ENCODE measurements around the gene ANK3.

Gene ANK3

GRCh38 chr10:60389413-60390025 is at the start of gene ANK3:
TSS of gene ANK3 (minus strand) at chr10:60389875. CDS start at chr10:60389538, 337 bp downstream.
- no peak for DNase-seq

DNA sequence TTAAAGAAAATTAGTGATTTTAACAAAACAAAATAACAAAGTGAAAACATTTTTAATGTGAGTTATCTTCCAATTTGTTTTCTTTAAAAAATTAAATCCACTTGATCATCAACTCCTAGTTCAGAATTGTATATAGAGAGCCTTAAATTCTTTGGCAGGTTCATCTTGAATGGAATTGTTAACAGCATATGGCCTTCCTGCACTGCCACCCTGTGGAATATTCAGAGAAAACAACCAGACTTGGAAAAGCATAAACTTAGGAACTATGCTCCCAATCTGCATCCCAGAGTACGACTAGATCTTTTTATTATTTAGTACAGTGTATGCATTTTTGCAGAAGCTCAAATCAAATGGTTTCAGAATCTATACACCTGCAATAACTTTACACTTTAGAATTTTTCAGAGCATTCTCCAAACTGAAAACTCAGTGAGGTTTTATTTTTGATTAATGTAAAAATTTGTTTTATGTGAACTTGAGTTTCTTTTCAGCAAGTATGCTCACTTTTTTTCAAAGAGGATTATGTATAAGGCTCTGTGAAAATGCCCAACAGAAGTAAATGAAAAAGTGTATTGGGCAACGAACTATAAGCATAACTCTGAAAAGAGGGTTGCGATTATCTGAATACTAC is 44.9 kb upstream of the ANK3 start:
- DNase-seq: no peak

GRCh38 chr10:60433684-60434083 is 44.0 kb upstream of the ANK3 start:
- no peak for DNase-seq

DNA sequence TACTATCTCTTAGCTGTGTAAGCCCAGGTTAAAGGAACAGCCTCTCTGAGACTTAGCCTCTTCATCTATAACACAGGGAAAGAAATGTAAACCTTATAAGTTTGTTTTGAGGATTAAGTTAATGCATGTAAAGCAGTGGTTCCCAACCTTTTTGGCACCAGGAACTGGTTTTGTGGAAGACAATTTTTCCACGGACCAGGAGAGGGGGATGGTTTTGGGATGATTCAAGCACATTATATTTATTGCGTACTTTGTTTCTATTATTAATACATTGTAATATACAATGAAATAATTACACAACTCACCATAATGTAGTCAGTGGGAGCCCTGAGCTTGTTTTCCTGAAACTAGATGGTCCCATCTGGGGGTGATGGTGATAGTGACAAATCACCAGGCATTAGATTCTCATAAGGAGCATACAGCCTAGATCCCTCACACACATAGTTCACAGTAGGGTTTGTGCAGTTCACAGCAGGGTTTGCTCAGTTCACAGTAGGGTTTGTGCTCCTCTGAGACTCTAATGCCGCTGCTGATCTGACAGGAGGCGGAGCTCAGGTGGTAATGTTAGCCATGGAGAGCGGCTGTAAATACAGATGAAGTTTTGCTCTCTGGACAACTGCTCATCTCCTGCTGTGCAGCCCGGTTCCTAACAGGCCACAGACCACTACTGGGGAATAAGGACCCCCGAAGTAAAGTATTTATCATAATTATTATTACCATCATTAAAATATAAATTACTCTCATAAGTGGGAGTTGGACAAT is 41.3 kb upstream of the ANK3 start:
- no peak for DNase-seq

DNA sequence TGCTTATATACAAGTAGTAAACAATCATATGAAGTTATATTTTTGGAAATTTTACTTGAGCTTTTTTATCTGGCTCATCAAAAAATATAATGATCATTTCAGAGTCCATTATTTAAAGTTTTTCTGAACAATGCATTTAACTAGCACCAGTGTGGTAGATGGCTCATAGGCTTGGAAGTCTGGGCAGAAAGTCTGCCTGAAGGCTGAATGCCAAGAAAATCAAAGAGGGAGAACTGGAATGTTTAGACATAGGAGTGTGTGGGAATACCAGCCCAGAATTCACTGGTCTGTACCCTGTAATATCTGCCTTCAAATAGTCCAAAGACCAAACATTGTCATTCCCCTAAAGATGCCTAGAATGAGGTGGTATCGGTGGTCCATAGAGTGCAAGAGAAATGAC is 40.3 kb upstream of the ANK3 start:
- DNase-seq: no peak

GRCh38 chr10:60429084-60429849 is 39.6 kb upstream of the ANK3 start:
- no peak for DNase-seq

DNA sequence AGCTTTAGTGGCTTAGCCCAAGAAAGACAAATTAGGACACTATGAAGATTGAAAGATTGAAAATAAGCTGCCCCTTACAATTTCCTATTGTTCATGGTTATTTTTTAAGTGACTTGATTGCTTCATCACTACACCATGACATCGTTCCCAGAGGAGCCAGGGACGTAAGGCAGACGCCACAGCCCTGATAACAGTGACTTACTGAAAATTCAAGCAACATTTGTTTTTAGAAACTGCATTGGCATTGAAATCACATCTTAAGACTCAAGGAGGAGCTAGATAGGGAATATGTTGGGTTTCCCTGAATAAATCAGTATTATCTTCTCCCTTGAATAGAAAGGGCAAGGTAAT is 38.7 kb upstream of the ANK3 start:
- no peak for DNase-seq

- DNase-seq: no peak
Observed at GRCh38 chr10:60427709-60428386, 38.2 kb upstream of the ANK3 start.

DNA sequence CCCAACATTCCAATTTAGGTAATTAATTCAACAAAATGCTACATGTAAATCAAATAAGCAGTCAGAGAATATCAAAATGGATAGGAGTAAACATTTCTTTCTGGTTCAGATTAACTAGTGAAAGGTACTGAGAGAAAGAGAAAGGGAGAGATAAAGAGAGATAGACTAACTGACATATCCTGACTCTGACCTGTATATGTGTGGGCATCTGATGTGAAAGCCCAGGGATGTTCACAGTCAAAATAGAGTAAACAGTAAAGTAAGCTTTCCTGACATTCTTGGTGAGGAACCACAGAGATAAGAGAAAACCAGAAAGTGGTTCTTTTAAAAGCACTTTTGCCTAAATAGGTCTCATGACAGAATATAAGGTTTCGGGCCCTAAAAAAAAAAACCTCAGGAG is 37.5 kb upstream of the ANK3 start:
- DNase-seq: no peak

DNA sequence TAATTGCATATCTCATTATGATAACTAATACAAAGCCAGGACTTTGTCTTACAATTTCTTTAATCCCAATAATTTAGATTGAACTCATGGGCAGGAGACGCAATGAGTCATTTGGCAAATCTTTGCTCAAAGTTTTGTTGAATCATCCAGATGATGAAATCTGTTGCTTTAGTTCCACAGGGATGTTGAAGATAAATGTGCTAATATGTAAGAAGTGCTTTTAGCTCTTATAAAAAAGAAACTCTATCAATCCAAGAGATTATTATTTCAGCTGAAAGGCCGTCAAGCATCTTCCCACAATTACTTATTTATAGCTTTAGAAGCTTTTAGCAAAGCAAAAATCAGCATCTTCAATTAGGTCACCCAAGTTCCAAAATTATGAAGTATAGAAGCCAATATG is 36.8 kb upstream of the ANK3 start:
- no peak for DNase-seq

- no peak for DNase-seq
Observed at GRCh38 chr10:60425392-60426110, 35.9 kb upstream of the ANK3 start.

DNA sequence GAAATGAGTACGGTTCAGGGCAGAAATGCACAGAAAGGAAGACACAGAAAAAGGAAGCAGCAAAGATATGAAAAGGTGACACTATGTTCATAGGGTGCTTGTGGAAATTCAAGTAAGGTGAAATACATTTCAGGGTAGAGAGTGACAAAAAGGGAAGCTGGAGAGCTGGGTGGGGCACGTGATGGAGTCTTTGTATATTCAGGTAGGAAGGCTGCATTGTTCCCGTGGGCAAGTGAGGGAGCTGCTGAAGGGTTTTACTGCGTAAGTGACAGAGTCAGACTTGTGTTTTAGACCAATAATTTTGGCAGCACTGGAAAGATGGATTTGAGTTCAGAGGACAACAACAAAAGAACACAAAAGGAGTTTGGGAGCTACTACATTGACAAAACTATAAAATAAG is 35.3 kb upstream of the ANK3 start:
- no peak for DNase-seq

DNA sequence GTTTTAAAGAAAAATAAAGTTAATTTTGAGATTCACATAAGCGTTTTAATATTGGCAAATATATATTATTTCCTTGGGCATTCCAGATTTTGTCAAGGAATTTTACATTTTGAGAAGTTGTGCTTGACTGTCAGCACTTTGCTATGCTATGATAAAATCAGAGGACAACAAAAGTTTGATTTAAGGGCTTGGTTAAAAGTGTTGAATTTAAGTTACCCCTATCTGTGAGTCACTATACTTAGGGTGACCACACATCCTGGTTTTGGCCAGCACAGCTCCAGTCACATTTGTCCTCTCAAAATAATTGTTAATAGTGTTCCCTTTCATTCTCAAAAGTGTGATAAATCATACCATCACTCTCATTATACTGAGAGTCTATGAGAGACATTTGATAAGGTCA is 34.2 kb upstream of the ANK3 start:
- DNase-seq: no peak

- no peak for DNase-seq
Observed at GRCh38 chr10:60422809-60423208, 33.1 kb upstream of the ANK3 start.

DNA sequence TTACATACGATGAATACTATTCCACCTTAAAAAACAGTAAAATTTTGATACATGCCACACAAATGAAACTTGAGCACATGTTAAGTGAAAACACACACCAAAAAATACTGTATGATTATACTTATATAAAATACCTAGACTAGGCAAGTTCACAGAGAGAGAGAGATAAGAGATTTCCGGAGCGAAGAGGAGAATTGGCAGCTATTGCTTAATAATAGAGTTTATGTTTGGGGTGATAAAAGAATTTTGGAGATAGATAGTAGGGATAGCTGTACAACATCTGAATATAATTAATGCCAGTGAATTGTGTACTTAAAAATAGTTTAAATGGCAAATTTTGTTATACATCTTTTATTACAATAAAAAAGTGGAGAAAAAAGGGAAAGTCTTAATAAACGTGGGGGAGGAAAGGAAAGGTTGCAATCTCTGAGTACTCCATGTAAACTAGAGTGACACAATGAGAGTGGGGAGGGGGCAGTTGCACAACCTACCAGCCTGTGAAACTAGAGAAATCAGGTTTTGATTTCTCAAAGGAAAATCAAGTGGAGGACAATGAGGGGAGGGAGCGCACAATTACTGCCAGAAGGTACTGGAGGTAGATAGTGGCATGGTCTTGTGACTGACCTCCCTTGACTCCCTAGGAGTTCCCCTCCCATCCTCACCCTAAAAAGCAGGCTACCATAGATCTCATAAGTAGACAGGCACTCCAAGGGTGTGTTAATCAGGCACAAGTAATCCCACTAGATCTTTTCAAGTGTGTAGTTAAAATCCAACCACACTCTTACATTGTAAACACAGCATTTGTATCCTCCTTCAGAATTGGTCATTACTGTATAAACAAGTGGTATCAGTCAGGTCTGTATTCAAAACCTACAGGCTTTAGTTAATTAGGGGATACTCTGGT is 31.6 kb upstream of the ANK3 start:
- DNase-seq: no peak

GRCh38 chr10:60419249-60419648 is 29.6 kb upstream of the ANK3 start:
- DNase-seq: no peak

- no peak for DNase-seq
Observed at GRCh38 chr10:60417901-60418300, 28.2 kb upstream of the ANK3 start.

GRCh38 chr10:60417024-60417423 is 27.3 kb upstream of the ANK3 start:
- DNase-seq: no peak

GRCh38 chr10:60414877-60415585 is 25.4 kb upstream of the ANK3 start:
- DNase-seq: no peak

DNA sequence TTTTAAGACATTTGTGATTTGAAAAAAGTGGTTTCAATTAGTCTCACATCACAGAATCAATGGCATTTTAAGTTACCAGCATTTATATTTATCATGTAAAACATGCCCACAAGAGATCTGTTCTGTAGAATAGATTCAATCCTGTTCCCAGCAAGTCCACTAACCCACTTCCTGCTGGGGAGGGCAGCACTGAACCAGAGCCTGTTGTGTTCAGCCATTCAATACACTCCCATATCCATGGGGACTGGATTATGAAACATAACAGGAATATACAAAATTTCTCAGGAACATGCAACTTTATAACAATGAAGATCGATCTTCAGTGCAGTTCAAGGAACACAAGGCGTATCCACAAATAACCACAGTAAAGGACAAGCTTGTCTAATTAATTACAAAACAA is 24.4 kb upstream of the ANK3 start:
- no peak for DNase-seq

Measured in activated effector memory CD4-positive, alpha-beta T cell treated with anti-CD3 and anti-CD28 coated beads, Interleukin-2, amount 50 U/mL, for 16 hours (primary cell).